Gastroesophageal sphincter (tissue), 3 donors: ENCODE measurements around the gene RHOJ.

Experiments
- CTCF ChIP-seq, 4 experiments: fragments of 200-600 bp in 2 of 4; fragments of 450-650 bp in 2 of 4; sonication (generic) in 1 of 4; IDR thresholded peaks; one replicate each; pipeline ENCODE4 v1.5.1; 2017 to 2019; ENCODE audit warnings: antibody characterized with exemption in 4 of 4, mild to moderate bottlenecking in 2 of 4, moderate library complexity in 2 of 4
- EP300 ChIP-seq: sonication (generic); formaldehyde crosslinking; IDR thresholded peaks from one replicate; pipeline ENCODE4 v1.6.1; 2017; ENCODE audit warnings: antibody characterized with exemption, mild to moderate bottlenecking
- POLR2A ChIP-seq, 2 donors: fragments of 450-650 bp; IDR thresholded peaks; one replicate each; pipeline ENCODE4 v1.6.1; 2017; ENCODE audit warnings: antibody characterized with exemption in 2 of 2, mild to moderate bottlenecking in 2 of 2, moderate library complexity in 1 of 2
- POLR2AphosphoS5 ChIP-seq: sonication (generic); formaldehyde crosslinking; IDR thresholded peaks from one replicate; pipeline ENCODE4 v1.6.1; 2017; ENCODE audit warnings: antibody characterized with exemption

DNA sequence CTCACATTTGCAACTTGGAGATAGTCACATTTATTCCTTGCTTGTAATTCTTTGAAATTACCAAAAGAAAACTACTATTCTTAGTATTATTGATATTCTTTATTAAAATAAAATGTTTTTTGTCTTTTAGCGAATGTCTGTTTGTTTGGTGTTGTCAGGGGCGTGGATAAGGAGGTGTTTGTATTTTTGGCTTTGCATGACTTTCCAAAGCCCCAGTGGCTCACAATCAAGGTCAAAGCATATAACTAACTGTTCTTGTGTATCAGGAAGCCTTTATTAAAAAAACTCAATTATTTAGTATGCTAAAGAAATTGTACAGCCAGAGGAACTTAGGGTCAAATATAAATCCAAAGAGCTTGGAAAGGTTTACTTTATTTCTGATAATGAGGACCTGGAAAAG lies 96.6 kb downstream of the RHOJ start:
- TF ChIP-seq POLR2AphosphoS5 (no peak), CTCF (IDR thresholded peaks at IDR 0.05) (no peak), POLR2A (IDR thresholded peaks at IDR 0.05) (no peak), EP300 (no peak)
